CD4-positive, alpha-beta T cell (primary cell): ENCODE measurements around the gene AFF3. TPM values are rescaled to one million over a fixed set of nuclear protein-coding genes. Genes with fewer than 3 reads are reported as not detected.

Experiments
- ATAC-seq: fragments of 200-7000 bp; cut with Tn5 transposase; one replicate; pipeline ENCODE4 v1.10.0; 2022; ENCODE audit warnings: mild to moderate bottlenecking; ENCODE audit not compliant: poor library complexity
- CTCF ChIA-PET: fragments of 350-600 bp; sonication (Branson Sonifier 250); formaldehyde crosslinking; loops from one replicate; lab custom pipeline; 2021; ENCODE audit warnings: antibody characterized with exemption, inconsistent platforms; lab: Charles Lee
- POLR2A ChIA-PET: fragments of 350-600 bp; sonication (Branson Sonifier 250); formaldehyde crosslinking; loops from one replicate; lab custom pipeline; 2021; ENCODE audit warnings: antibody characterized with exemption, inconsistent platforms; lab: Charles Lee
- DNase-seq, 14 experiments: peaks; one replicate each; pipeline ENCODE4 v3.0.0-alpha.2; 2013 to 2020; ENCODE audit warnings: mixed read lengths in 2 of 14
- H3K27ac ChIP-seq, 2 donors: one replicate each; pipeline versions ENCODE4 v1.5.1 to v1.7.0; 2013; ENCODE audit warnings: low read length in 2 of 2, low read depth in 1 of 2, mild to moderate bottlenecking in 1 of 2
- H3K27me3 ChIP-seq, 2 experiments: 1 replicate in 1 of 2; 2 replicates in 1 of 2; pipeline versions ENCODE4 v1.6.1 to v1.7.0; 2013; ENCODE audit warnings: low read length in 2 of 2, control low read depth in 1 of 2, mild to moderate bottlenecking in 1 of 2, moderate library complexity in 1 of 2; ENCODE audit not compliant: insufficient read depth in 2 of 2, control insufficient read depth in 1 of 2
- H3K36me3 ChIP-seq: one replicate; pipeline ENCODE4 v1.6.1; 2013; ENCODE audit warnings: low read length, control low read depth; ENCODE audit not compliant: insufficient read depth
- H3K4me1 ChIP-seq: one replicate; pipeline ENCODE4 v1.6.1; 2013; ENCODE audit warnings: low read length, control low read depth; ENCODE audit not compliant: insufficient read depth
- H3K4me3 ChIP-seq: one replicate; pipeline ENCODE4 v1.5.1; 2013; ENCODE audit warnings: mild to moderate bottlenecking, low read length, moderate library complexity
- H3K9me3 ChIP-seq, 2 experiments: 1 replicate in 1 of 2; 2 replicates in 1 of 2; pipeline versions ENCODE4 v1.6.1 to v1.7.0; 2013; ENCODE audit warnings: low read length in 2 of 2, mild to moderate bottlenecking in 2 of 2, control low read depth in 1 of 2, moderate library complexity in 1 of 2; ENCODE audit not compliant: control insufficient read depth in 1 of 2, insufficient read depth in 1 of 2
- H3K27ac Mint-ChIP-seq: one replicate; pipeline ENCODE4 v1.8.0; 2020; ENCODE audit warnings: mixed read lengths
- H3K27me3 Mint-ChIP-seq: one replicate; pipeline ENCODE4 v1.8.0; 2021; ENCODE audit warnings: mixed read lengths
- H3K36me3 Mint-ChIP-seq: one replicate; pipeline ENCODE4 v1.8.0; 2021; ENCODE audit warnings: low read depth, mixed read lengths
- H3K4me1 Mint-ChIP-seq: one replicate; pipeline ENCODE4 v1.8.0; 2021; ENCODE audit warnings: low read depth, mixed read lengths
- H3K4me3 Mint-ChIP-seq: one replicate; pipeline ENCODE4 v1.8.0; 2020; ENCODE audit warnings: mild to moderate bottlenecking, mixed read lengths
- H3K9me3 Mint-ChIP-seq: one replicate; pipeline ENCODE4 v1.8.0; 2020; ENCODE audit warnings: mixed read lengths
- intact Hi-C, 2 experiments: fragments of 100-400 bp; cut with DNase I in 1 of 2; cut with micrococcal nuclease in 1 of 2; formaldehyde crosslinking; loops; one replicate each; pipeline versions ENCODE4 v1.15.1 to v1.9.0; 2023 to 2025; cut with DNase I, micrococcal nuclease
- total RNA-seq, 174 experiments: library from RNA in 2 of 174; stranded (reverse) in 2 of 174; gene quantifications; one replicate each; pipeline ENCODE4 v1.2.3 and lab custom pipeline; 2021 to 2026
- TF ChIP-seq, protein P1 (sequence below): fragments of 200-600 bp; IDR thresholded peaks from one replicate; pipeline ENCODE4 v1.8.0; 2022; ENCODE audit warnings: antibody characterized with exemption, mild to moderate bottlenecking

The AFF3 gene
- total RNA-seq, 2 experiments from 2014 or later, result 15.4 to 15.7 TPM

DNA sequence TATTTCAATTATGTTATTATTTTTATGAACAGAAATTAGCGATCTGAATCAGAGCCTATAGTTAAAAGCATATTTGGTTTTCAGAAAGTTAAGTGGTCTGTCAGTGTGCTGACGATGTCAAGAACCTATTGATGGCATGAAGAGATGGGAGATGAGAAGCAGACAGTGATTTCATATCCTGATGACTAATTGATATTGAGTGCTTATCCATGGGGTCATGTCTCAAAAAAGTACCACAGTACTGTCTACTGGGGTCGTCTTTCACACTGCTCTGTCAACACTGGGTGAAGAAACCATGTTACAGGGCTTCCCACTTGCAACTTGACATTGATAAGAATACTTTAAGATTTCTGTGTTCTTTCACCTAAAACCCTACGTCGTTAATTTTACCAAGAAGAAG lies 297.1 kb downstream of the AFF3 start:
- no peak for ATAC-seq
- ChIA-PET CTCF (no interaction called here), POLR2A (no interaction called here)
- intact Hi-C loops, result no loop called here
- H3K4me1 Mint-ChIP-seq, result no peaks in the 10 kb centered on the region
- H3K27me3 Mint-ChIP-seq, result no peaks in the 10 kb centered on the region
- no peak for DNase-seq
- H3K27me3 ChIP-seq, result no peaks in the 10 kb centered on the region
- no peaks in the 10 kb centered on the region for H3K4me1 ChIP-seq
- no peak overlapping the region for H3K4me3 ChIP-seq
- TF ChIP-seq, protein P1, sequence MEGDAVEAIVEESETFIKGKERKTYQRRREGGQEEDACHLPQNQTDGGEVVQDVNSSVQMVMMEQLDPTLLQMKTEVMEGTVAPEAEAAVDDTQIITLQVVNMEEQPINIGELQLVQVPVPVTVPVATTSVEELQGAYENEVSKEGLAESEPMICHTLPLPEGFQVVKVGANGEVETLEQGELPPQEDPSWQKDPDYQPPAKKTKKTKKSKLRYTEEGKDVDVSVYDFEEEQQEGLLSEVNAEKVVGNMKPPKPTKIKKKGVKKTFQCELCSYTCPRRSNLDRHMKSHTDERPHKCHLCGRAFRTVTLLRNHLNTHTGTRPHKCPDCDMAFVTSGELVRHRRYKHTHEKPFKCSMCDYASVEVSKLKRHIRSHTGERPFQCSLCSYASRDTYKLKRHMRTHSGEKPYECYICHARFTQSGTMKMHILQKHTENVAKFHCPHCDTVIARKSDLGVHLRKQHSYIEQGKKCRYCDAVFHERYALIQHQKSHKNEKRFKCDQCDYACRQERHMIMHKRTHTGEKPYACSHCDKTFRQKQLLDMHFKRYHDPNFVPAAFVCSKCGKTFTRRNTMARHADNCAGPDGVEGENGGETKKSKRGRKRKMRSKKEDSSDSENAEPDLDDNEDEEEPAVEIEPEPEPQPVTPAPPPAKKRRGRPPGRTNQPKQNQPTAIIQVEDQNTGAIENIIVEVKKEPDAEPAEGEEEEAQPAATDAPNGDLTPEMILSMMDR, result no peak
- no peak overlapping the region for H3K27ac ChIP-seq
- H3K36me3 Mint-ChIP-seq, result no peaks in the 10 kb centered on the region
- no peaks in the 10 kb centered on the region for H3K9me3 Mint-ChIP-seq
- H3K36me3 ChIP-seq, result no peaks in the 10 kb centered on the region
- no peaks in the 10 kb centered on the region for H3K9me3 ChIP-seq
- no peak overlapping the region for H3K4me3 Mint-ChIP-seq
- H3K27ac Mint-ChIP-seq, result no peak overlapping the region

DNA sequence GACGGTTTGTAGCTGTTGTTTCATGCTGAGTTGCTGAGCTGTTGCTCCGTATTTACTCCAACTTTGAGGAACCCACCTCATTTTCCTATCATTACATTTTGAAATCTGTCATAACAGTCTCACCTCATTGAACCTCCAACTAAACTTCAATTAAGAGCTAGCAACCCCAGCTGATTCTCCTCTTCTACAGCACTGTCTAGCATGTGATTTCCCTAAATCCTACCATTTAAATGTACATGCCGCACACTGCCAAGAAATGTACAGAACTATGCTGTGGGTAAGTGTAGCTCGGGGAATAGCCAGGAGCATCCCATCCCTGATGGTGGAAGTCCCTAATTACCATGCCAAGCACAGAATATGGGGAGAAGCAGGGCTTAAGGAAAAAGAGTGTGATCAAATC lies 299.9 kb downstream of the AFF3 start:
- DNase-seq (no peak), ATAC-seq (no peak)
- Histone ChIP-seq H3K27me3 (no peaks in the 10 kb centered on the region), H3K9me3 (no peaks in the 10 kb centered on the region), H3K4me1 (no peaks in the 10 kb centered on the region), H3K4me3 (no peak overlapping the region), H3K36me3 (no peaks in the 10 kb centered on the region), H3K27ac (no peak overlapping the region)
- intact Hi-C loops, result no loop called here
- no peaks in the 10 kb centered on the region for H3K27me3 Mint-ChIP-seq
- TF ChIP-seq, protein P1, result no peak
- H3K4me1 Mint-ChIP-seq, result peaks cover 7% of the 10 kb centered on the region
- no peak overlapping the region for H3K27ac Mint-ChIP-seq
- H3K36me3 Mint-ChIP-seq, result no peaks in the 10 kb centered on the region
- ChIA-PET POLR2A (no interaction called here), CTCF (no interaction called here)
- H3K9me3 Mint-ChIP-seq, result no peaks in the 10 kb centered on the region
- no peak overlapping the region for H3K4me3 Mint-ChIP-seq

DNA sequence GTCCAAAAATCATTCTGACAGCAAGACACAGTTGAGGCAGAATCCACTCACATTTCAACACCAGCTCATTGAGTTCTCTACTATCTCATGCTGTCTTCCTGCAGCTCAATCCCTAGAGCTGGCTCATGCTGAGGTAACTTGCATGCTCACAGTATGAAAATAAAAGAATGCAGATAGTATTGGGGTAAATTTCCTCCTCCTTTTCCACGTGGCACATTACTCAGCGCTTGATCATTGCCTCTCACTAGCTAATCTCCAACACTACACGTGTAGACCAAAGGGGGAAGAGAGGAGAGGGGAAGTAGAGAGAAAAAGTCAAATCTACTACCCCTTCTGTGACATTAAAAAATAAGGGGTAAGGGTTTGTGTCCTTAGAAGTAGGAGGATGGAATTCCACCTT lies 300.6 kb downstream of the AFF3 start:
- H3K27ac ChIP-seq, result no peak overlapping the region
- CTCF ChIA-PET, result no interaction called here

More for the DNA sequence above, 300.6 kb downstream of the AFF3 start:
- DNase-seq, result no peak
- no peaks in the 10 kb centered on the region for H3K27me3 Mint-ChIP-seq
- Histone ChIP-seq H3K36me3 (no peaks in the 10 kb centered on the region), H3K4me3 (no peak overlapping the region), H3K27me3 (no peaks in the 10 kb centered on the region), H3K4me1 (no peaks in the 10 kb centered on the region), H3K9me3 (no peaks in the 10 kb centered on the region)
- H3K9me3 Mint-ChIP-seq, result no peaks in the 10 kb centered on the region
- intact Hi-C loops, result no loop called here
- H3K4me1 Mint-ChIP-seq, result peaks cover 10% of the 10 kb centered on the region
- no peak overlapping the region for H3K27ac Mint-ChIP-seq
- H3K36me3 Mint-ChIP-seq, result no peaks in the 10 kb centered on the region
- TF ChIP-seq, protein P1, result no peak
- POLR2A ChIA-PET, result interaction anchor here (0.6 kb wide), 1 partner anchor 51 kb away, joined by 3 read pairs; no protein-coding TSS in a partner anchor
- no peak for ATAC-seq
- no peak overlapping the region for H3K4me3 Mint-ChIP-seq
